HEK293 (cell line): ENCODE data around the gene FGD4.

ENCODE experiments used
- CTCF ChIA-PET: fragments of 350-600 bp; formaldehyde crosslinking; extraction: SDS; loops from one replicate; lab custom pipeline; 2021; ENCODE audit warnings: antibody characterized with exemption; lab: Yijun Ruan, JAX
- POLR2A ChIA-PET: fragments of 300-600 bp; formaldehyde crosslinking; extraction: SDS; loops from one replicate; lab custom pipeline; 2020; ENCODE audit warnings: antibody characterized with exemption, inconsistent platforms; lab: Yijun Ruan, JAX
- H3K27ac ChIP-seq: fragments of 200-500 bp; sonication (Bioruptor generic); 2 replicates; pipeline ENCODE4 v1.5.1; 2014; ENCODE audit warnings: low read depth, low read length, control low read depth, inconsistent platforms; ENCODE audit errors: extremely low read depth
- H3K36me3 ChIP-seq, 2 experiments: fragments of 200-500 bp in 1 of 2; sonication (Bioruptor generic) in 1 of 2; 1 replicate in 1 of 2; 2 replicates in 1 of 2; pipeline ENCODE4 v1.5.1; 2014 to 2017; ENCODE audit warnings: inconsistent platforms in 2 of 2, low read length in 2 of 2; ENCODE audit not compliant: control insufficient read depth in 2 of 2, insufficient read depth in 1 of 2
- H3K4me1 ChIP-seq: fragments of 200-500 bp; sonication (Bioruptor generic); 2 replicates; pipeline ENCODE4 v1.5.1; 2014; ENCODE audit warnings: mild to moderate bottlenecking, low read length, inconsistent platforms; ENCODE audit not compliant: control insufficient read depth, insufficient read depth
- H3K4me3 ChIP-seq: 2 replicates; pipeline ENCODE4 v1.5.1; 2011; ENCODE audit warnings: low read depth, mild to moderate bottlenecking, control low read depth, low read length, moderate library complexity
- H3K9me3 ChIP-seq: fragments of 200-500 bp; sonication (Bioruptor generic); 2 replicates; pipeline ENCODE4 v1.5.1; 2014; ENCODE audit warnings: low read depth, low read length, inconsistent platforms; ENCODE audit not compliant: control insufficient read depth, insufficient read depth
- FEZF1 ChIP-seq: fragments of 450-650 bp; formaldehyde crosslinking; IDR thresholded peaks from 2 replicates; pipeline ENCODE4 v1.5.1; 2016; ENCODE audit warnings: missing biosample characterization, missing genetic modification characterization
- MZF1 ChIP-seq: fragments of 450-650 bp; formaldehyde crosslinking; IDR thresholded peaks from 2 replicates; pipeline ENCODE4 v1.5.1; 2017; ENCODE audit warnings: missing biosample characterization, missing genetic modification characterization, borderline replicate concordance
- SCRT2 ChIP-seq: fragments of 450-650 bp; formaldehyde crosslinking; IDR thresholded peaks from 2 replicates; pipeline ENCODE4 v1.5.1; 2016; ENCODE audit warnings: missing biosample characterization, missing genetic modification characterization
- SP7 ChIP-seq: fragments of 450-650 bp; formaldehyde crosslinking; IDR thresholded peaks from 2 replicates; pipeline ENCODE4 v1.5.1; 2016; ENCODE audit warnings: missing biosample characterization, missing genetic modification characterization
- ZBTB7A ChIP-seq: fragments of 450-650 bp; formaldehyde crosslinking; IDR thresholded peaks from 2 replicates; pipeline ENCODE4 v1.5.1; 2016; ENCODE audit warnings: low read depth, missing biosample characterization, missing genetic modification characterization
- ZNF157 ChIP-seq: fragments of 450-650 bp; formaldehyde crosslinking; IDR thresholded peaks from 2 replicates; pipeline ENCODE4 v1.5.1; 2016; ENCODE audit warnings: missing biosample characterization, missing genetic modification characterization
- ZNF23 ChIP-seq: fragments of 450-650 bp; formaldehyde crosslinking; IDR thresholded peaks from 2 replicates; pipeline ENCODE4 v1.5.1; 2016; ENCODE audit warnings: missing biosample characterization, missing genetic modification characterization, borderline replicate concordance
- ZNF292 ChIP-seq: fragments of 450-650 bp; formaldehyde crosslinking; IDR thresholded peaks from 2 replicates; pipeline ENCODE4 v1.5.1; 2016; ENCODE audit warnings: low read depth, missing biosample characterization, missing genetic modification characterization, borderline replicate concordance
- ZNF558 ChIP-seq: fragments of 450-650 bp; formaldehyde crosslinking; IDR thresholded peaks from 2 replicates; pipeline ENCODE4 v1.5.1; 2016; ENCODE audit warnings: missing biosample characterization, missing genetic modification characterization
- ZNF585B ChIP-seq: fragments of 450-650 bp; formaldehyde crosslinking; IDR thresholded peaks from 2 replicates; pipeline ENCODE4 v1.5.1; 2016; ENCODE audit warnings: missing biosample characterization, missing genetic modification characterization
- ZNF785 ChIP-seq: fragments of 450-650 bp; formaldehyde crosslinking; IDR thresholded peaks from 2 replicates; pipeline ENCODE4 v1.5.1; 2016; ENCODE audit warnings: missing biosample characterization, missing genetic modification characterization
- TF ChIP-seq, protein P1 (sequence below): fragments of 450-650 bp; formaldehyde crosslinking; conservative IDR thresholded peaks from 2 replicates; pipeline ENCODE4 v1.5.1; 2016; ENCODE audit warnings: low read depth, missing biosample characterization, missing genetic modification characterization
- TF ChIP-seq, protein P2 (sequence below): fragments of 450-650 bp; formaldehyde crosslinking; IDR thresholded peaks from 2 replicates; pipeline ENCODE4 v1.5.0; 2017; ENCODE audit warnings: missing biosample characterization, missing genetic modification characterization, borderline replicate concordance
- TF ChIP-seq, protein P3 (sequence below): fragments of 450-650 bp; IDR thresholded peaks from 2 replicates; pipeline ENCODE4 v1.5.1; 2018; ENCODE audit warnings: missing biosample characterization, missing genetic modification characterization

Gene FGD4

DNA sequence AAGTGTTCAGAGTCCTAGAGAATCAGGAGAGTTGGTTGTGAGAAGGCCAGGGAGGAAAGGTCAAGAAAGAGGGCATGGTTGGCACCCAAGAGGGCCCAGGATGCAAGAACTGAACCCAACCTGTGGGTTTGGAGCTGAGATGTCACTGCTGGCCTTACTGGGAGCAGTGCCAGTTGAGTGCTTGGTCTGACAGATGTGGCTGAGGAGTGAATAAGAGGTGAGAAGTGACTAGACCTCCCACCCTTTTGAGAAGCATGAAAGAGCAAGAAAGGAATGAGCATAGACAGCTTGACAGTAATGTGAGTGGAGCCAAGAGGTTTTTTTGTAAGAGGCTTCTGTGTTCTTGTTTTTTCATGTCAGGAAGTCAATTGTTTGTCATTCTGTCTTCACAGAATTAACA, 95.3 kb downstream of the FGD4 start (continued):
- TF ChIP-seq, protein P1, sequence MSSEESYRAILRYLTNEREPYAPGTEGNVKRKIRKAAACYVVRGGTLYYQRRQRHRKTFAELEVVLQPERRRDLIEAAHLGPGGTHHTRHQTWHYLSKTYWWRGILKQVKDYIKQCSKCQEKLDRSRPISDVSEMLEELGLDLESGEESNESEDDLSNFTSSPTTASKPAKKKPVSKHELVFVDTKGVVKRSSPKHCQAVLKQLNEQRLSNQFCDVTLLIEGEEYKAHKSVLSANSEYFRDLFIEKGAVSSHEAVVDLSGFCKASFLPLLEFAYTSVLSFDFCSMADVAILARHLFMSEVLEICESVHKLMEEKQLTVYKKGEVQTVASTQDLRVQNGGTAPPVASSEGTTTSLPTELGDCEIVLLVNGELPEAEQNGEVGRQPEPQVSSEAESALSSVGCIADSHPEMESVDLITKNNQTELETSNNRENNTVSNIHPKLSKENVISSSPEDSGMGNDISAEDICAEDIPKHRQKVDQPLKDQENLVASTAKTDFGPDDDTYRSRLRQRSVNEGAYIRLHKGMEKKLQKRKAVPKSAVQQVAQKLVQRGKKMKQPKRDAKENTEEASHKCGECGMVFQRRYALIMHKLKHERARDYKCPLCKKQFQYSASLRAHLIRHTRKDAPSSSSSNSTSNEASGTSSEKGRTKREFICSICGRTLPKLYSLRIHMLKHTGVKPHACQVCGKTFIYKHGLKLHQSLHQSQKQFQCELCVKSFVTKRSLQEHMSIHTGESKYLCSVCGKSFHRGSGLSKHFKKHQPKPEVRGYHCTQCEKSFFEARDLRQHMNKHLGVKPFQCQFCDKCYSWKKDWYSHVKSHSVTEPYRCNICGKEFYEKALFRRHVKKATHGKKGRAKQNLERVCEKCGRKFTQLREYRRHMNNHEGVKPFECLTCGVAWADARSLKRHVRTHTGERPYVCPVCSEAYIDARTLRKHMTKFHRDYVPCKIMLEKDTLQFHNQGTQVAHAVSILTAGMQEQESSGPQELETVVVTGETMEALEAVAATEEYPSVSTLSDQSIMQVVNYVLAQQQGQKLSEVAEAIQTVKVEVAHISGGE (tag by site-specific recombination) = no peak
- no peak for TF ChIP-seq ZNF157 (tag by site-specific recombination)
- no peak for TF ChIP-seq ZNF585B (tag by site-specific recombination)
- no peak for TF ChIP-seq SCRT2 (tag by site-specific recombination)
- TF ChIP-seq ZNF292 (tag by site-specific recombination) = no peak
- TF ChIP-seq ZNF23 = no peak
- TF ChIP-seq, protein P2, sequence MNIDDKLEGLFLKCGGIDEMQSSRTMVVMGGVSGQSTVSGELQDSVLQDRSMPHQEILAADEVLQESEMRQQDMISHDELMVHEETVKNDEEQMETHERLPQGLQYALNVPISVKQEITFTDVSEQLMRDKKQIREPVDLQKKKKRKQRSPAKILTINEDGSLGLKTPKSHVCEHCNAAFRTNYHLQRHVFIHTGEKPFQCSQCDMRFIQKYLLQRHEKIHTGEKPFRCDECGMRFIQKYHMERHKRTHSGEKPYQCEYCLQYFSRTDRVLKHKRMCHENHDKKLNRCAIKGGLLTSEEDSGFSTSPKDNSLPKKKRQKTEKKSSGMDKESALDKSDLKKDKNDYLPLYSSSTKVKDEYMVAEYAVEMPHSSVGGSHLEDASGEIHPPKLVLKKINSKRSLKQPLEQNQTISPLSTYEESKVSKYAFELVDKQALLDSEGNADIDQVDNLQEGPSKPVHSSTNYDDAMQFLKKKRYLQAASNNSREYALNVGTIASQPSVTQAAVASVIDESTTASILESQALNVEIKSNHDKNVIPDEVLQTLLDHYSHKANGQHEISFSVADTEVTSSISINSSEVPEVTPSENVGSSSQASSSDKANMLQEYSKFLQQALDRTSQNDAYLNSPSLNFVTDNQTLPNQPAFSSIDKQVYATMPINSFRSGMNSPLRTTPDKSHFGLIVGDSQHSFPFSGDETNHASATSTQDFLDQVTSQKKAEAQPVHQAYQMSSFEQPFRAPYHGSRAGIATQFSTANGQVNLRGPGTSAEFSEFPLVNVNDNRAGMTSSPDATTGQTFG (tag by site-specific recombination) = no peak
- TF ChIP-seq ZBTB7A = no peak
- TF ChIP-seq, all 188 proteins: peak for 0

DNA sequence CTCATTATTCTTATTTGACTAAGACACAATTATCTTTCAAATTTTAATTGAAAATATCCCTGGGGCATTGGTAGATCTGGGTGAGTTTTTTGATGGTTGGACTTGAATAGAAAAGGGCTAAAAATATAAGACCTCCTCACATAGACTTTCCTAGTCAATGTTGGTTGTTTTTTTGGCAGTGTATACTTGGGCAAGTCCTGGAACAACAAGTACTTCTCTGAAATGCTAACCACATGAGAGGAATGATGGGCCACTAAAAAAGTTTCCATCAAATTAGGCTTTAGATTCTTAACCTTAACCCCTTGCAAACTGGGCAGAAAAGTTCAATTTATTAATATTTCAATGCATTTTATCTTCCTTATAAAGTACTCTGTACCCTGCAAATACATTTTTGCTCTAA, 97.6 kb downstream of the FGD4 start:
- peaks cover 10% of the 10 kb centered on the region; the same call in 1 of the 2 replicates for H3K4me1 ChIP-seq
- no peak overlapping the region for H3K4me3 ChIP-seq
- H3K36me3 ChIP-seq = no peaks in the 10 kb centered on the region
- no peak overlapping the region for H3K27ac ChIP-seq
- POLR2A ChIA-PET = no interaction called here
- CTCF ChIA-PET = no interaction called here
- TF ChIP-seq, protein P3, sequence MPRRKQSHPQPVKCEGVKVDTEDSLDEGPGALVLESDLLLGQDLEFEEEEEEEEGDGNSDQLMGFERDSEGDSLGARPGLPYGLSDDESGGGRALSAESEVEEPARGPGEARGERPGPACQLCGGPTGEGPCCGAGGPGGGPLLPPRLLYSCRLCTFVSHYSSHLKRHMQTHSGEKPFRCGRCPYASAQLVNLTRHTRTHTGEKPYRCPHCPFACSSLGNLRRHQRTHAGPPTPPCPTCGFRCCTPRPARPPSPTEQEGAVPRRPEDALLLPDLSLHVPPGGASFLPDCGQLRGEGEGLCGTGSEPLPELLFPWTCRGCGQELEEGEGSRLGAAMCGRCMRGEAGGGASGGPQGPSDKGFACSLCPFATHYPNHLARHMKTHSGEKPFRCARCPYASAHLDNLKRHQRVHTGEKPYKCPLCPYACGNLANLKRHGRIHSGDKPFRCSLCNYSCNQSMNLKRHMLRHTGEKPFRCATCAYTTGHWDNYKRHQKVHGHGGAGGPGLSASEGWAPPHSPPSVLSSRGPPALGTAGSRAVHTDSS = no peak
- TF ChIP-seq ZNF558 (tag by site-specific recombination) (no peak), MZF1 (tag by site-specific recombination) (no peak)
- TF ChIP-seq, all 188 proteins: peak for 0
- no peaks in the 10 kb centered on the region for H3K9me3 ChIP-seq

DNA sequence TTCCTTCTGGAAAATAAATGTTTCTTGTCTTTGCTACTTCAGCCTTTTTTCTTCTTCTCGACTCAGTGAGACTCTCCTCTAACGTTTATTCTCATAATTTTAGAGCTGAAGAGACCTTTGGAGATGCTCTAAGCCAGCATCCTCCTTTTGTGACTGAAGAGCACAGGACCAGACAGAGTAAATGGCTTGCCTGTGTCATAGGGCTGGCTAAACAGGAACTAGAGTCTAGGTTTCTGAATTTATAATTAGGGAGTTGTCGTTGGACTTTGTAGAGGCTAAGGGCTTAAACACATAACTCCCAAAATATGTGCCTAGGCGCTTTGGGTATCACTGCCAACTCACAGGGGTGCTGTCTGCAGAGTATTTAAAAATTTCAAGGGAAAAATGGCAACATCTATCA, 98.5 kb downstream of the FGD4 start:
- CTCF ChIA-PET = interaction anchor here (0.6 kb wide), 1 partner anchor 70 kb away, joined by 3 read pairs; no protein-coding TSS in a partner anchor
- POLR2A ChIA-PET = no interaction called here
- H3K4me1 ChIP-seq = peaks cover 16% of the 10 kb centered on the region; the same call in 1 of the 2 replicates
- H3K4me3 ChIP-seq = no peak overlapping the region
- no peak for TF ChIP-seq ZNF785 (tag by site-specific recombination)
- H3K27ac ChIP-seq = no peak overlapping the region
- no peaks in the 10 kb centered on the region for H3K36me3 ChIP-seq
- H3K9me3 ChIP-seq = no peaks in the 10 kb centered on the region

DNA sequence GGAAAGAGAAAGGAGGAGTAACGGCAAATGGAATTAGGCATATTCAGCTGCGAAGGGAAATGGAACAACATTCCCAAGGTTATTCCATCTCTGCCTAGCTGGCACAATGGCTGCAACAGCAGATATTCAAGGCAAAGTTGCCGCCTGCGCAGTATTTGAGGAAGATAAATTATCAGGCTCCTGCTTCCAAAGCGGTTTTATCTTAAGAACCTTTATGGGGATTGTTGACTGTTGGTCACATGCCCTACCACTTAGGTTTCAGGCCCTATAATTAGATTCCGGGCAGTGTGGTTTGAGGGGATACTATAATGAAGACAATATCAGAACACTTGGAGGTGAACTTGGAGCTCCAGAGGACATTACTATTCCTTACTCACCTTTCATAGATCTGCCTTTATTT, 99.7 kb downstream of the FGD4 start:
- H3K4me3 ChIP-seq = no peak overlapping the region
- peaks cover 16% of the 10 kb centered on the region; the same call in 1 of the 2 replicates for H3K4me1 ChIP-seq

More for the DNA sequence above, 99.7 kb downstream of the FGD4 start:
- H3K27ac ChIP-seq = no peak overlapping the region; the same call in 1 of the 2 replicates
- CTCF ChIA-PET = interaction anchor here (0.6 kb wide), 1 partner anchor 558 kb away, joined by 3 read pairs; no protein-coding TSS in a partner anchor
- TF ChIP-seq FEZF1 (tag by site-specific recombination) = no peak
- TF ChIP-seq MZF1 (tag by site-specific recombination) = peak; percentile 82; the same call in 1 of the 2 replicates
- TF ChIP-seq SP7 (tag by site-specific recombination) = peak; percentile 71
- TF ChIP-seq, all 188 proteins: peak for 2
- Histone ChIP-seq H3K9me3 (no peaks in the 10 kb centered on the region), H3K36me3 (no peaks in the 10 kb centered on the region)
- POLR2A ChIA-PET = no interaction called here
